ENCODE results near the gene GRAMD4.

GRAMD4 gene

DNA sequence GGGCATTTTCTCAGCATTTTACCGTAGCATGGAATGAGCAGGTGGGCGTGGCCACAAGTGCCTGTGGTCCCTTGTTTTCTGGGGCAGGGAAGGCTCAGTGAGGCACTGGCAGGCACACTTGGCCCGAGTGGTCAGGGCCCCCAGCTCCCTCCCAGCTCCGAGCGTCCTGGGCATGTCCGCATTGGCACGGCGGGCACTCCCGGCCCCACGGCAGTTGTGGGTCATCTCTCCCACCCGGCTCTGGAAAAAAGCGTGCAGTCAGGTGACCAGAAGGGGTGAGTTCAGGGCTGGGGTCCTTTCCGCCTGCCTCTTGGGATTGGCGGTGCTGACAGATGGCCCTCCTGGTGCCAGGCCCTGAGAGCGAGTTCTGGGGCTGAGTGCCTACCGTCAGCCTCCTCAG, 55.8 kb downstream of the GRAMD4 start:
- no peak for DNase-seq

DNA sequence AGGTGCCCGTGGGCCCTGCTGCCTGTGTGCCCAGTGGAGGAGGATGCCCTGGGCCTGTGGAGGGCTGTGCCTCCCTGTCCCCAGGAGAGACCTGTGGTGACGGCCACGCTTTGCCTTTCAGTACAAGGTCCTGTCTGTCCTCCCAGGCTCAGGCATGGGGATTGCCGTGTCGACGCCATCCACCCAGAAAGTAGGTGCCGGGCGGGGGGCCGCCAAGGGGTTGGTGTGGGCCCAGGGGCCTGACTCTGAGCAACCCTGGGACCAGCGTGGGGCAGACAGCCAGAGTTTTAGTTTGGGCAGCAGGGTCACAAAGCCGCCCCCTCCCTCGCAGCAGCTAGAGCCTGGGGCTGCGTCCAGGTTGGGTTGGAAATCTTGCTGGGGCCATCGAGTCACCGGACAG, 56.3 kb downstream of the GRAMD4 start:
- DNase-seq: no peak

DNA sequence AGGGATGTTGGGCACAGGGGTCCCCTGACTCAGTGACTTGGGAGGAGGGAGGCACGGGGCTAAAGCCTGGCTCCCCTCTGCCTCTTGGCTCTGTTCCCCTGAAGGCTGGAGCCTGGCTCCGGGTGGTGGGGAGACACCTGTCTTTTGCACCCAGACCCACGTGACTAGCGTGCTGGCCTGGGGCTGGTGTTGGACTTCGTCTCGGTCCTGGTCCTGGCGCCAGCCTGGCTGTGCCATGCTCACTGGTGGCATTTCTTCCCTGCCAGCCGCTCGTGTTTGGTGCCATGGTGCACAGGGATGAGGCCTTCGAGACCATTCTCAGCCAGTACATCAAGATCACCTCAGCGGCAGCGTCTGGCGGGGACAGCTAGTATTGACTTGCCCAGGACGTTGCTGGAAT, 56.7 kb downstream of the GRAMD4 start:
- no peak for DNase-seq

DNA sequence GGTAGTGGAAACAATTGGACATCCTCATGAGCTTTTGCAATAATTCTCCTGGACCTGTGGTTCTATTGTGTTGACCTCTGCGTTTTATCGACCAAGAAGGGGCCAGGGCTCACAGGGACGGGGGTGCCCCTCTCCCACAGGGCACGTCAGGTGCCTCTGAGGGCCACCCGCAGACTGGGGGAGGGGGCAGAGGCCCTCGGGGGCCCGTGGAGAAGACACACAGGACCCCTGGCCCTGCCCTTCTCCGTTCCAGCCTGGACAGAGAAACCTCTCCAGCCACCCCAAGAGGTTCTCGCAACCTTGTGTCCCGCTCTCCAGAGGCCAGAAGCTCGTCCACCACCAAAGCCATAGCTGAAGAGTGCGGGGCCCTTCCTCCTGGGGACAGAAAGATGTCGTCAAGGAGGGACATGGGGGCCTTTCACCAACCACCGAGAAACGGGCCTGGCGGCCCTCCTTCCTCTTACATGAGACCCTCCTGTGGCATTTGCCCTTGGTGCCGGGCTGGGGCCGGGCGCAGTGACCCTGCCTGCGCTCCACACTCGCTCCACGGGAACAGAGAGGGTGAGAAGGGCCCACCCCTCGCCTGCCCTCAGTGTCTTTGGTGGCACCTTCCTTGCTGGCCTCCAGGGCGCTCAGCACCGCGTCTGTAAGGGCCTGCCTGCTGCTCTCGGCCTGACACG, 57.3 kb downstream of the GRAMD4 start:
- no peak for DNase-seq

DNA sequence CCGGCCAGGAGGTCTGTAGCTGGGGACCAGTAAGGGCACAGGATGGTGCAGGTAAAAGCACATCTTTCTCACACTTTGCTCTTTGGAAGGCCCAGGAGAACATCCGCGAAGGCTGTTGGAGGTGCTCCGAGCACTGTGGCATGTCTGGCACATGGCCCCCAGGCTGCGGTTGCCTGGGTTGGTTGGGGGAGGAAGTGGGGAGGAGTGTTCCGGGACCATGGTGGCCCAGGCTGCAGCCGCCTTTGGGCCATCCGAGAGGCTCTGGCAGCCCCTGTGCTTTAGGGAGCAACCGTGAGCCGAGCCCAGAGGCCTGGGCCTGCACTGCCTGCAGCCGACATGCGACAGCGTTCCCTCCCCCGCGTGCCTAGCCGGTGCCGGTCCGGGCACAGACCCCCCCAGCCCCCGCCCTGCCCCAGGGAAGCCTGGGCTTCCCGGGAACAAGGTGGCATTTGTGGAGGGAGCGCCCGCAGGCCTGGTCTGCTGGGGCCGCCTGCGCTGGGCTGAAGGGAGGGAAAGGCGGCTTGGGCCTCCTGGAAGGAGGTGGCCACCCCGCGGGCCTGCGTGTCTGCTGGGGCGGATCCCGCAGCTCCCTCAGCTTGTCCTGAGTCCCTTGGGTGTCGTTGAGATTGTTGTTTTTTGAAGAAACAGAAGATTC, 57.9 kb downstream of the GRAMD4 start:
- DNase-seq: no peak

DNA sequence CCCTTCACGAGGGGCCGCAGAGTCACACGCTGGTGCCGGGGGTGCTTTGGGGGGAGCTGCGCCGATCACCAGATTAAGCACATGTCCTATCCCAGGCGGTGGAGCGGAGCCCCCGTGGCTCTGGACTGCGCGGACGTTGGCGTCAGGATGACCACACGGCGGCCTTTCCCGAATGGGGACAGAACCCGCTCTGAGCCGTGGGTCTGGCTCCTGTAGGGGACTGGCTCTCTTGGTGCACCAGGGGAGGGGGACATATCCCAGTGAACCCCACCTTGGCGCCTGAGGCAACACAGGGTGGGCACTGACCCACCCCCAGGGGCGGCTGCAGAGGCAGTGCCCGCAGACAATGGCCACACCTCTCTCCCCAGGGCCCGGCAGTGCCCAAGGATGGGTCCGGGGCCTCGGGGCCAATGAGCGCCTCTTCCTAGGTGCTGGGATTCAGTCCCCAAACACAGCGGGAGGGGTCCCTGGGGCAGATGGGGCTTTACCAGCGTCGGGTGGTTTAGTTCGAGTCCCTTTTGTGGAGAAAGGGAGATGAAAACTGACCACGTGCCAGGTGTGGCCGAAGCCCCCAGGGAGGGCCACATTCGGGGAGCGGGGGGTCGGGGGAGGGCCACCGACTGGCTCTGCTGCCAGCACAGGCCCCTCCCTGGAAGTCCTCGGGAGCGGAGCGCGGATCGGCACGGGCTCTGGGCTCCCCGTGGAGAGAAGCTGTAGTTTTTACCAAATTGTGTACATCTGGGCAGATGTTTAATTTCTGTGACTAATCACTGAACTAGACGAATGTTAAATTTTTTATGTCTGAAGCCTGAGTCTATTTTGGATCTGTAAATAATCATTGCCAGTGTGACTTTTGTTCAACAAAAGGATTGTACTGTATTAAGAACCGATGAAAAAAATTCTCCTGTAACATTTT, 58.9 kb downstream of the GRAMD4 start:
- no peak for DNase-seq

DNA sequence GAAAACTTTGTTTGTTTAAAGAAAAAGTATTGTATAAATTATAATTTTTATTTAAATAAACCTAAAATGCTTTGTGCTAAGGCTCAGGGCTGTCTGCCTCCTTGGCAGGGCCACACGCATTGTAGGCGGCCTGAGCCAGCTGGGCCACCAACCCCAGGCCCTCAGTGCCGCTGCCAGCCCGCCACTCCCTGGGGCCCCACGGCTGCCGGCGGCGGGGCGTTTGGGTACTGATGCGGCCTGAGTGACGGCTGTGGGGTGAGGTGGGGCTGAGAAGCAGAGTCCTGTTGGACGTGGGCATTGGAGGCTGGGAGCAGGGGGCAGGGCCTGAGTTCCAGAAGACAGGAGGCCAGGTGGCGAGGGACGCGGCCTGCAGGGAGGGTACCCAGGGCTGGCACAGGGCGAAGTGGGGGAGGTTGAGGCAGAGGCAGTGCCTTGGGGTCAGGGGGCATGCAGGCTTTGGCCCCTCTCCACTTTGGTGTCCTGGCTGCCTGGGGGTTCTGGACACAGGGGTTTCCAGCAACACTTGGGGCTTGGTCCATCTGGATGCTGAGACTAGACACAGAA, 59.6 kb downstream of the GRAMD4 start:
- DNase-seq: no peak

DNA sequence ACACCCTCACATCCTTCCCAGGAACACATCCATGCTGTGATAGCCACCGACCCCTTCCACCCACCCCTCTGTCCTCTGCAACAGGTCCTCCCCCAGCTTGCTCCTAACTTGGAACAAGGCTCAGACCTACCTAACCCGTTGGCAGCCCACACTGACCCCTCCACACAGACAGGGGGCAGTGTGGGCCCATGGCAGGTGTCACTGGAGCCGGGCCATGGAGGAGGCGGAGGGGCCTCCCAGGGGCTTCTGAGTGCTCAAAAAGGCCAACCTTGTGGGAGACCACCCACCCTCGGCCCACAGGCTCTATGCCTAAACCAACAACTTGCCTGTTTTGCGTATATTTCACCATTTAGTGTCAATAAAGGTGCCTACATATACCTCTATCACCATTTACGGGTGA, 60.8 kb downstream of the GRAMD4 start:
- DNase-seq: no peak

DNA sequence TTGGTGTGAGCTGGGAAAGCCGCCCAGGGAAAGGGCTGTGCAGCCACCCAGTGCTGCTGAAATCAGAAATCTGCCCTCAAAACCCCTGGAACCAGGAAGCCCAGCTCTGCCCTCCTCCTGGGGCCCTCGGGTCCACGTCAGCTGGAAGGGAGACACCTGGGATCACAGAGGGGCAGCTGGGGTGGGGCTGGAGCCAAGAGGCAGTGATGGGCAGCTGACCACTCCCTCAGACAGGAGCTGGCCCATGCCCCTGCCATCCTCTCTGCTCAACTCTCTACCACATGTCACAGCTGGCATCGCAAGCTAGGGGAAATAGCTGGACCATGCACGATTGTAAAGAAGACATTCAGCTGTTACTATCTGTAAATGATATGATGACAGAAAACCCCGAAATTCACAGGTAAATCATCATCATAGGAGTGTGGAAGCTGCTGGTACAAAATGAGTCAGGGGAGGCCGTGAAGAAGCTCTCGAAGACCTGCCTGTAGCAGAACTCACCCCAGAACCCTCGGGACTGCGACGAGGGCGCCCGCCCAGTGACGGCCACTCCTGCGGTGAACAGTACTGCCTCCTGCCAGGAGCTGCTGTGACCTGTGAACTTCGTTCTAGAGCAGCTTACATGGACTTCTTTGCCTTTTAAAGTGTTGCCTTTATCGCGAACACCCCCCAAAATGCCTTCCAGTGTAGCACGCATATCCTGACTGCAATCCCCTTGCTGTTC, 62.0 kb downstream of the GRAMD4 start:
- no peak for DNase-seq

DNA sequence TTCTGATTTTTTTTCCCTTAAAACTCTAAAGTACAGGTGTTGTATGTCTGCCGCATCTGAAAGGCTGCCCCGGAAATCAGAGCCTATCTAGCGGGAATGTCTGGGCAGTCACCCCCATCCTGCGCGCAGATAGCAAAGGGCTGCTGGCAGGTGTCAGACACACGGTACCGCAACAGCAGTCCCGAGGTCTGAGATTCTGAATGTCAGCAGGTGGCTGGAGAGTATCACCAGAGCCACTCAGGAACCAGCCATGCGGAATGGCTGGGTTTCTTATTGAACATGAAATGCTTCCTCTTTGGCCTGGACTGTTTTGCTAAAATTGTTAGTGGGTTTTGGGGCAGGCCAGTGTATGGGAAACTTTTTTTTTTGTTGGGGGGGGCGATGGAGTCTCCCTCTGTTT, 64.5 kb downstream of the GRAMD4 start:
- DNase-seq: peak; percentile 6

DNA sequence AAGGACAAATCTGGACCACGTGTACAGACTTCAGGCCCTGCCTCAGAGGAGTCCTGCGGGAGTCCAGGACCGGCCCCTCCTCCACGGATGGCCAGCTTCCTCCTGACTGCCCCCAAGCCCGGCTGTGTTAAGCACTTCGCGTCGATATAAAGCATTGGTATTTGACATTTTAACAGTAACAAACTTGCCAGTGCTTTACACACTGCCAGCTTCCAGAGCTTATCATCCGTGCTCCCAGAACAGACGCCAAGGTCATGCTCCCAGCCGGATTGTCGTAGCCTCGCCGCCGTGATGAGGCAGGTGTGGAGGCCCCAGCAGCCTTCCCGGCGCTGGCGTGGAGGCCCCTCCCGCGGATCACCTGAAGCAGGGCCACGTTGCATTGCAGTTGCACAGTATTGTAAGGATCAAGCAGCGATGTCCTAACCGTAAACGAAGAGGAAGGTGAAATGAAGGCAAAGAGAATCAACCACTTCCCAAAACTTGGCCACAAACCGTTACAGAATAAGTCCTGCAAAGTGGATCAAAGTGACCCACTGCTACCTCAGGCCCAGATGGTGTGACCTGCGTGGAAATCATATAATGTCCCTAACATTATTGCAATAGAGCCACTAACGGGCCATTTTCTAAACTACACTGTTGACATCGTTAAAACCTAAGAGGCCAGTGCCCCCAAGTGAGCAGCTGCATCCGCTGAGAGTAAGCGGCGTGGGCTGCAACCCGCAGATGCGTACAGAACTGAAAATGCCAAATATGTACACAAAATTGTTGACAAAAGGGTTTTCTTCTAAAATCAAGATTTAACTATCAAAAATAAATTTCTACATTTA, 66.2 kb downstream of the GRAMD4 start:
- no peak for DNase-seq

DNA sequence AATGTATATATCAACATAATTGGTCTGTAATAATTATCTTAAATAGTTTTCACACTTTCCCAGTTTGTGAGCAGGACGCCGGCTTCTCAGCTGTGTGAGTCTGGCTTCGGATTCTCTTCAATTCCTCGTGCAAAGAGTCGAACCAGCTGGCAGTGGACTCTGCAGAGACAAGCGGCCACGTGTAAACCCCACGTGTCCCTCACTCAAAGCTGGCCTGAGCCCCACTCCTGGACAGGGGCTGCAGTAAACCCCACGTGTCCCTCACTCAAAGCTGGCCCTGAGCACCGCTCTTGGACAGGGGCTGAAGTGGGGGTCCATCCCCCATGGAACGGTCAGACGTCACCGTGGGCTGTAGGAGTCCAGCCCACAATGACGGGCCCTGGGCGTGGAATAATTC, 66.9 kb downstream of the GRAMD4 start:
- no peak for DNase-seq

DNA sequence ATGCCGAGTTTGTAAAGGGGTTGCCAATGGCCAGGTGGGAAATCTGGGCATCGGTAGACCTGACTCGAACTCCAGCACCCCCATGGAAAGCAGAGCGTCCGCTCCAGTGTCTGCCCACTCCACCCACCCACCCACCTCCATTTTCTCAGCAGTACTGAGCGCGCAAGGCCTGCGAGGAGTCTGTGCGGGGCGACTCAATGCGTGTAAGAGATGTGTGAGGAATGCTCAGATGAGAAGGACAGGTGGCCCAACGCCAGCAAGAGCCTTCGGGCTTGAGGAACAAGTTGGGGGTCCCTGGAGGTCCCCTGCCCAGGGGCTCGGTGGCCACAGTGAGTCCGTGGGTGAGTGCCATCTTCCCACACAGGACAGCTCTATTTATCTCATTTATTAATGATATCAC, 67.3 kb downstream of the GRAMD4 start:
- DNase-seq: no peak

DNA sequence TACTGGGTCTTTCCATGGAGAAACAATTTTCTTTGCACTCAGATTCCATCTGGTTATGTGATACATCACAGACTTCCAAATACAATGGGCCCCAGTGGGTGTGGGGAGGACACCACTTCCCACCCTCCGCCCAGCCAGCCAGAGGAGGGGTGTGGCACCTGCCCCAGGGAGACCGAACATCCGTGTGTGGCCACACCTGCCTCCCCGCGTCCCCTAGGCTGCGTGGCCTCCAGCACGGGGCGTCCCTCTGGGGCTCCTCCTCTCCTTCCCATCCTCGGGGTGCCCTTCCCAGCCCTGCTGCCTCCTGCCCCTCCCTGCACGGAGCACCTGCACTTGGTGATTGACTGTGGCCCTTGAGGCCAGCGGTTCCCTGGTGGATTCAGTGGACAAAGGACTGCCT, 68.8 kb downstream of the GRAMD4 start:
- DNase-seq: no peak

DNA sequence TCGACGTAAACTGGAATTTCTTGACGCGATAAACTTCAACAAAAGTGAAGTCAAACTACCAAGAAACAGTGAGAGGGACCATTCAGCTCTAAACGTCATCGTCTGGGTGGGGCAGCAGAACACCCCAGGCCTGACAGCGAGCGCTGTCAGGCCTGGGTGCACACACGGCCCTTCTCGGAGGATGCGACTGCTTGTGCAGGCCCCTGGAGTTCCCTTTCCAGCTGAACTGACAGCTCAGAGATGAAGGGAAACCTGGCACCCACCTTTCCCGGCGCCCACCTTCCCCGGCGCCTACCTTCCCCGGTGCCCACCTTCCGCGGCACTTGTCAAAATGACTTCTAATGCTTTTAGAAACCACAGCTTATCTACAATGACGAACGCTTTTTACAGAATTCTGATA, 70.0 kb downstream of the GRAMD4 start:
- no peak for DNase-seq

DNA sequence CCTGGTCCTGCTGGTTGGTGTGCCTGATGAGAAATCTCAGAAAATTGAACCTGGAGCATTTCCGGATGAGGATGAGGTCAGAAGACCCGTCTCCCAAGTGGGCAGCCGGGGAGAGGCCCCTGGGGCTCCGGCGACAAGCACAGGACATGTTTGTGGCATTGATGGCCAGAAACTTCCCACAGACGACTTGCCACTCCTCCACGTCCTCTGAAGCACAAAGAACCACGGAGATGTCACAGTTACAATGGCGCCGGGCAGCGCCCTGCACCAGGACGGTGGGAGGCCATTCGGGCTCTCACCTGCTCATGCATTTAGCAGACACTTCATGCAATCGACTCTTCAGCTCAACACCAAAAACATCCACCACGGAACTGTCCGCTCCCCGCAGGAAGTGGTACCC, 71.4 kb downstream of the GRAMD4 start:
- no peak for DNase-seq

DNA sequence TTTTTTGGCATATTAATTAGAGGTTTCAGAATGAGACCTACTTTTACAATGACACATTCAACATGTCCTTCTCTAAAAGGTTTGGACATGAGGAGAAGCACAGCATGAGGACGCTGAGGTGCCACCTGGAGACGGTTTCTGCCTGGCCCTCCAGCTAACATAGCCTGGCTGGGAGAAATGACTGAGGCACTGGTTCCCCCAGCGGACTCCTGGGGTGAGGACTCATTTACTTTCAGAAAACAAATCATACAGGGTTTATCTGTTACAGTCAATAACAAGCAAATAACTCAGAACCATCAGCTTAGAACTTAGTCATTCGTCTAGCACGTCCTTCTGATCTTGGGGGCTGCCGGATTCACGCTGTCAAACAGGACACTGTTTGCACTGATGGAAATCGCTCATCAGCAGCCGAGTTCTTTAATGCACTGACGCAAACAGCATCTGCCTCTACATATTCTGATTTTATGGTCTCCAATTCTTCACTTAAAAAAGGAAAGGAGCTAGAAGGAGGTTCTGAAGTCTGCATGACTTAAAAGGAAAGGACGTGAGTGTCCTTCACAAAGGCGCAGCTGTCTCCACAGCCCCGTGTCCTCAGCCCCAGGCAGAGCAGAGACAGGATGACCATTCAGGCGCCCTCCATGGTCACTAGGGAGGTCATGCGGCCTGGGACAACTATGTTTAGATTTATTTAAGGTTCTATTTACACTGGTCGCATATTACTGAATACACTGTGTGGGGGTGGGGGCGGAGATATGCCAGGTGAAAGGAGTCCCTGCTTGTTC, 73.6 kb downstream of the GRAMD4 start:
- DNase-seq: peak; percentile 35

DNA sequence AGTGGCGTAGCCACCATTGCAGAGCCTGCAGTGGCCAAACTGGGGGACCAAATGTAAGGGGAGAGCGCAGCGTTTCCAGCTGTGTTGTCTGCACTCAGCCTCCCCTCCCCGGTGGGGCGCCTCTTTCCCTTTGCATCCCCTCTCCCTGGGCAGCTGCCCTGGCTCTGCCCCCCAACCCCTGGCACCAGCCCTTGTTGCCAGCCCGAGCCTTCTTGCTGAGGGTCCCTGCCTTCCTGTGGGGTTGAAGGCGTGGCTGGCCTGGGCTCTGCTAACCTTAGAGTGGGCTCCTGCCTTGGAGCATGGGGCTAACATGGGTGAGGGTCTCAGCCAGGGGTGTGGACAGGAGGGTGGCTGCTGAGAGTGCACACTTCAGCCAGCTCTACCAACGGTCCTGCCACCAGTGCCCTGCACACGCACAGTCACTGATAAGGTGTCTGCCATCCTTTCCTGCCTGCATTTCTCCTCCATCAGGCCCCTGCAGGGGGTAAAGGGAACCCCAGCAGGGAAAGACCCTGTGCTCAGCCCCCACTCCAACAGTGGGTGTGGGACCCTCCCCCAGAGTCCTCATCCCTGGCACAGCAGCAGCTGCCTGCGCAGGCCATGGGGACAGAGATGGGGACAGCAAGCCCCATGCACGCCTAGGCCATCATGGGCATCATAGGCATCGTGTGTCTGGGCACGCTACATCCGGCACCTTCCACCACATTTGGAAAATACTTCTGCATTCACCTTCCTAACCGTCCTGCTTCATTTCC, 74.4 kb downstream of the GRAMD4 start:
- DNase-seq: no peak

DNA sequence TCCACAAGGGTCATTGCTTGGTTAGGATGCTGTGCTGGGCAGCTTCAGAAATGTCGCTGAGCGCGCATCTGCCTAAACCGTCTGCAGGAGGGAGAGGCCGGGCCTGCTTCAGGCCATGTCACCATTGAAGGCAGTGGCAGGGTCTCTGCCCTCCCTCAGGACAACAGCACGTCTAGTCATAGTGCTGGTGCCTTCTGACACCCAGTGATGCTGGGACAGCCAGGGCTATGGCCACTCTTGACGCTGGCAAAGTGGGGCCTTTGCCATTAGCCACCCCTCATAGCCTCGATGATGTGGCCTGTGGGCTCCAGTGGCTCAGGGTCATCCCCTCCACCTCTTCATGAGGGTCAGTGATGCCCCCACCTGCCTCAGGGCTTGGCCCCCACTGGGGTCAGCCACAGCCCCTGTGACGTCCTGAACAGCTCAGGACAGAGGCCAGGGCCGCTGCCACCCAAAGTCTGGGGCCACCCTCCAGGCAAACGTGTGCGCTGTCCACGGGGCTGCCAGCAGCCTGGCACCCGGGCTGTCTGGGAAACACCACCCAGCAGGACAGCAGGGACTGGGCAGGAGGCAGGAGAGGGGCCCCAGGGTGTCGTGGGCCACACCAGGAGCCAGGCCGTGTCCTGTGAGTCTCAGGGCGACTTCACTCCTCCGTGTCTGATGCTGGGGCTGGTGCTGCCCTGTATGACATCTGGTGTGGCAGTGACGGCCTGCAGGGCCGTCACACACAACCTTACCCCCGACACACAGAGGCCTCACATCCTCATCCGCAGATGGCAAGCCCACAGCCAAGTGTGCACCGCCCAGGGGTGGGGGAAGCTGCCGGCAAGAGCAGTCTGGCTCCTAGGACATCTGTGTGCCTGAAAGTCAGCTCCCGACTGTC, 75.4 kb downstream of the GRAMD4 start:
- no peak for DNase-seq

DNA sequence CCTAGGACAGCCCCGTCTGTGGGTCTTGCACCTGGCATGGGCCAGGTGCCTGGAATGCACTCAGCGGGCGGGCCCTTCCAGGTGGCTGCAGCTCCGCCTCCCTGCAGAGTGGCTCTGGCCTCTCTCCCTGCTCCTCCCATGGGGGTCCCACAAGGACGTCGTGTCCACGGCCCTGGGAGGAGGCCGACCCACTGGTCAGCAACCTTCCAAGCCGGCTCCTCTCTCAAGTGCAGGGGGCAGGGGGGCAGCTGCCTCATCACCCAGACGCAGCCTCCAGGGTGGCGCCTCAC, 76.0 kb downstream of the GRAMD4 start:
- peak; percentile 70 for DNase-seq

Data from NCI-H345 (cell line).